ENCODE data around the gene GGCT.

Gene GGCT

GRCh38 chr7:30479202-30480120 lies 25.2 kb downstream of the GGCT start:
- DNase-seq (ENCODE audit: low read depth in 2 of 2, low spot score in 1 of 2): no peak

GRCh38 chr7:30478349-30479201 lies 26.1 kb downstream of the GGCT start, which contains the start of gene NOD1:
NOD1 (minus strand) TSS chr7:30478784; CDS start chr7:30456921, 21,863 bp downstream.
- peak; percentile 18 to 32 for DNase-seq (ENCODE audit: low read depth in 2 of 2, low spot score in 1 of 2)

GRCh38 chr7:30476459-30477145 lies 28.0 kb downstream of the GGCT start:
- DNase-seq (ENCODE audit: low read depth in 2 of 2, low spot score in 1 of 2): no peak

- DNase-seq (ENCODE audit: low read depth in 2 of 2, low spot score in 1 of 2): no peak
Observed at GRCh38 chr7:30475580-30475979, 29.0 kb downstream of the GGCT start.

GRCh38 chr7:30474893-30475292 lies 29.7 kb downstream of the GGCT start:
- DNase-seq (ENCODE audit: low read depth in 2 of 2, low spot score in 1 of 2): no peak

DNA sequence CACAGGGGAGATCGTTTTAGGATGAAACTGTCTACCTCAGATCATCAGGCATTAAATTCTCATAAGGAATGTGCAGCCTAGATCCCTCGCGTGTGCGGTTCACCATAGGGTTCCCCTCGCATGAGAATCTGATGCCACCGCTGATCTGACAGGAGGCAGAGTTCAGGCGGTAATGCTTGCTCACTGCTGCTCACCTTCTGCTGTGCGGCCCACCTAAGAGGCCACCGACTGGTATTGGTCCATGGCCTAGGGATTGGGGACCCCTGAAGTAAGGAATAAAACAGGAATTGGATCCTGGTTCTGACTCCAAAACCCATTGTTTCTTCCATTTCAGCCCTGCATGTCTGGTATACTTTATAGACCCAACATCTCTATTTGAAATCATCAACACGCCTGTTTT lies 30.1 kb downstream of the GGCT start:
- no peak for DNase-seq (ENCODE audit: low read depth in 2 of 2, low spot score in 1 of 2)

DNA sequence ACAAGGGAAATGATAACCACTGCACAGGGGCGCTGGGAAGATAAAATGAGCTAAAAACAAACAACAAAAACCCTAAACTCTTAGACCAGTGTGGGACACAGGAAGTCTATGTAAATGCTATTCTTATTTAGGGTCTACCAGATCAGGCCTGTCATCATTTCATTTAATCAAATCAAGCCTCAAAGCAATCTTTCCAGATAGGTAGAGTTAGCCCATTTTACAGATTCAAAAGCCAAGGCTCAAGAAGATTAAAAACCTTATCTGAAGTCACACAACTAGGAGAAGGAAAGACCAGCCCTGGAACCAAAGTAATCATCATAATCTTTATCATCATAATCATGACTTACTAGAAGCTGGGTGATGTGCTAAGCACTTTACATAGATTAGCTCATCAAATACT lies 30.7 kb downstream of the GGCT start:
- DNase-seq (ENCODE audit: low read depth in 2 of 2, low spot score in 1 of 2): no peak

GRCh38 chr7:30472784-30473775 lies 31.5 kb downstream of the GGCT start:
- no peak for DNase-seq (ENCODE audit: low read depth in 2 of 2, low spot score in 1 of 2)

DNA sequence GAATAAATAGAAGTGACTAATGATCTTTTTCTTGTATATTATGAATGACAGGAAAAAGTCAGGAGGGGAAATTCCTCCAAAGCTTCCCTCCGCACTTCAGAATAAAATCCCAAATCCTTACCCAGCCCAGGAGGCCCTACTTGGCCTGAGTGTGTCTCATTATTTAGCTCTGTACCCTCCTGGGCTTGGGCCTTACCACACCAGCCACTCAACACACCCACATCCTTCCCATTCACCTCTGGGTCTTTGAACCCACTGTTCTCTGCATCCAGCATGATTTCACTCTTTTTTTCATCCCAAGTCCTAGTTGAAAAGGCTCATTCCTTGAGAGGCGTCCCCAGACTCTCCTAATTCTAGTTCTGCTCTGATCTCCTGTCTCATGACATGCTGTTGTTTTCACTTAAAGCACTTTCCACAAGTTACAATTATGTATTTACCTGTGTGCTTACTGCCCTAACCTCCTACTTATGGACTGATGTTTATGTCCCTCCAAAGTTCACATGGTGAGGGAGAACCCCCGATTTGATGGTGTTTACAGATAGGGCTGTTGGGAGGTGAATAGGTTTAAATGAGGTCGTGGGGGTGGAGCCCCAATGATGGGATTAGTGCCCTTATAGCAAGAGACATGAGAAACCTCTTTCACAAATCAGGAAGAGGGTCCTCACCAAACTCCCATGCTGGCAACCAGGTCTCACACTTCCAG lies 32.4 kb downstream of the GGCT start:
- DNase-seq (ENCODE audit: low read depth in 2 of 2, low spot score in 1 of 2): no peak

- DNase-seq (ENCODE audit: low read depth in 2 of 2, low spot score in 1 of 2): no peak
Observed at GRCh38 chr7:30471205-30471604, 33.4 kb downstream of the GGCT start.

DNA sequence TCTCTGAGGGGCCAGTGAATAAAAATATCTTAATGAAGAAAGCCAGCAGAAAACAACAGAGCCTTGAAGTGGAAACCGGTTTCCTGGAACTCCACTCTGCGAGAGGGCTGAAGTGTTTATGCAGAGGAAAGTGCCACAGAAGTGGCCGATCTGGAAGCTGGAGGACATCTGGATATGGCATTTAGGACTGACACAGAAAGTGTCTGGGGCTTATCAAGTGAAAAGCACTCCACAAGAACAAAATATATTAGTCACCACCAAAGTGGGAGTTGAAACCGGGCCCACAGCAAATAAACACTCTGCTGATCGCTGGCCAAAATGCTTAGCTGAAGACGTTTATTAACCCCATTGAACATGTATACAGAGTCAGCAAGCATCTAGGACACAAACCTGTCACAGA lies 33.9 kb downstream of the GGCT start:
- DNase-seq (ENCODE audit: low read depth in 2 of 2, low spot score in 1 of 2): no peak

DNA sequence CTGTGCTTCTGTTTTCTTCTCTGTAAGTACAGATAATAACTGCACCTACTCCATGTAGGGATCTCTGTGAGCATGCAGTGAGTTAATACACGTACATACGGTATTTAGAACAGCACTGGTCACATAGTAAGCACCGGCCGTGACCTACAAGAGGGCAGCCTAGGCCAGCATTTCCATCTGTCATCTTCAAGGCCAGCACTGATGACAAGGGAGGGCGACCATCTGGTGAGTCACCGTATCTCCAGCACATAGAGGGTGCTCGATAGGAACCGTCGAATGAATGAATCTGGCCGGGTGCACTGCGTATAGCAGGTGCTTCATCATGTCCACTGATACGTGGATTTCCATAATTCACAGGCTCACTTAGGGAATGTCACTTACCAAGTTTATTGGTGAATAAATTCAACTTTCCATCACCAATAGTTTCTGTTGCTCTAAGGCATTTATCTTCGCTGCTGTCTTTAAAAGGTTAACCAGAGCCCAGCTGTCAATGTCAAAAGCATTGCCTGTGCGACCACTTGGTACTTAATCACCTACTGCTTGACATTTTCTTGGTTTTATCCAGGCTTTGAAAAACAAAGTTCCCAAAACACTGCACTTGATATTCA lies 34.4 kb downstream of the GGCT start:
- no peak for DNase-seq (ENCODE audit: low read depth in 2 of 2, low spot score in 1 of 2)

- DNase-seq (ENCODE audit: low read depth in 2 of 2, low spot score in 1 of 2): no peak
Observed at GRCh38 chr7:30469303-30469702, 35.3 kb downstream of the GGCT start.

DNA sequence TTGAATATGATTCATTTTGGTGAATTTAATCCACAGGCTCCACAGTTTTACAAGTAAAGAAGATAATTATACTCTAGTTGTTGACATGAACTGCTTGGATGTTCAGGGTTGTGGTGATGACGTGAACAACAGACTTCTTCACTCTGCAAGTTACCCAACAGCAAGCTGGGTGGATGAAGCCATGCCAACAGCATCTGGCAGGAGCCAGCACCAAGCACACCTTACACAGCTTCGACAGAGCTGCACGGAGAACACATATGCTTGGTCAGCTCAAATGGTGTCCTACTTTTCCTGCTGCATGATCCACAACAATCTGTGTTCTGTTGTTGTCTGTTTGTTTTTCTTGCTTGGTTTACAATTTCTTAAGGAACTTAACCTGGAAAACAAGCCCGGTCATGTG lies 35.8 kb downstream of the GGCT start:
- no peak for DNase-seq (ENCODE audit: low read depth in 2 of 2, low spot score in 1 of 2)

- DNase-seq (ENCODE audit: low read depth in 2 of 2, low spot score in 1 of 2): no peak
Observed at GRCh38 chr7:30468041-30468440, 36.6 kb downstream of the GGCT start.

DNA sequence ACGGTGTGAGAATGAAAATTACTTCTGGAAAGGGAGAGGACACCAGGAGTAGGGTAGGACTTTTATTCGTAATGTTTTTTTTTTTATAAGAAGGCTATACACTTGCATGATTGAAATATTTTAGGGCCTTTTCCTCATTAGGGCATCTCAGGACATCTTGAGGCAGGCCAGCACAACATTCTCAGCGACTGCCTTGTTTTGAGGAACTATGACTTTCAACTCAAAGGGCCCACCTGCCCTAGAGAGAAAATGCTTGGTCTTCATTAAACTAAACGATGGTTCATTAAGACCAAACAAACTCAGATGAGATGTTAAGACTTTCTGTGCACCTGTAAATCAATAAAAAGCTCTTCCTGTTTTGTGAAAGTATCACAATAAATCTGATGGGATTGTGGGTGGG lies 37.4 kb downstream of the GGCT start:
- no peak for DNase-seq (ENCODE audit: low read depth in 2 of 2, low spot score in 1 of 2)

DNA sequence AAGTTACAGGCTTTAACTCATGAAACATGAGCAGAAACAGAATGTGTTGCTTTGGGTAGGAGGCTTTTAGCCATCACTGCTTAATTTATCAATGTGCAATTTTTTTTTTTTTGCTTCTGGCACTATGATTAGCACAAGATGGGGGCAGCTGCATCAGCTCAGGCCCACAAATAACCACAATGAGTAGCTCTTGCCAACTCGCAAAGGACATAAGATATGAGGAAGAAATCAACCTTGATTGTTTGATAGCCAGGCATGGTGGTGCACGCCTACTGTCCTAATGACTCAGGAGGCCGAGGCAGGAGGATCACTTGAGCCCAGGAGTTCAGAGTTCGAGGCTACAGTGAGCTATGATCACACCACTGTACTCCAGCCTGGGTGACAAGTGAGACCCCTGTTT lies 38.4 kb downstream of the GGCT start:
- DNase-seq (ENCODE audit: low read depth in 2 of 2, low spot score in 1 of 2): no peak

DNA sequence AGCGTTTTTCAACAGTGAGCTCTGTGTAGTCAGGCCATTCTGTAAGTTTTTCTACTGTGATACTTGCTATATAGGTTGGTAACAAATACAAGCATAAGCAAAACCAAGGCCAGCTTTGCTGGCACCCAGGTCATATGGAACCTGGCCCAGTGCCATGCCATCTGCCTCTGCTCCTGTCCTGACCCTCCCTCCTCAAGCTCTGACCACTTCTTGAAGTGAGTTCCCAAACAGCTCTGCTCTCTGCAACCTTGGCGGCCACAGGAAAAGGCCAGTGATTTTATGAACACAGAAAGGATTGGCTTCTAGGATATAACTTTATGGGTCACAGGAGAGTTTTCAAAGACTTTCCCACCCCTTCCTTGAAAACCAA lies 38.8 kb downstream of the GGCT start:
- no peak for DNase-seq (ENCODE audit: low read depth in 2 of 2, low spot score in 1 of 2)
